HCT116 (cell line): ENCODE data around the gene FBXO30. TPM values are rescaled to one million over a fixed set of nuclear protein-coding genes. Genes with fewer than 3 reads are reported as not detected.

ENCODE experiments used
- ATAC-seq: fragments of 200-7000 bp; cut with Tn5 transposase; 2 replicates; pipeline ENCODE4 v1.9.1; 2020; ENCODE audit warnings: mild to moderate bottlenecking, moderate library complexity
- BruUV-seq: library from RNA; stranded (reverse); fragments of 400-500 nt; replicated peaks from 2 replicates; lab custom pipeline; 2021; lab: Mats Ljungman, UMichigan
- CTCF ChIA-PET: fragments of 300-600 bp; sonication (Branson Sonifier 250); formaldehyde crosslinking; loops from one replicate; lab custom pipeline; 2021; ENCODE audit warnings: antibody characterized with exemption; lab: Charles Lee
- POLR2A ChIA-PET: fragments of 300-600, 350-600 bp; sonication (Branson Sonifier 250); formaldehyde crosslinking; loops from one replicate; lab custom pipeline; 2021; ENCODE audit warnings: antibody characterized with exemption; lab: Charles Lee
- RAD21 ChIA-PET, 2 experiments: fragments of 300-600 bp; sonication (Branson Sonifier 250); formaldehyde crosslinking; loops; one replicate each; lab custom pipeline; 2023; ENCODE audit warnings: low total read pairs in 2 of 2; ENCODE audit not compliant: uncharacterized antibody in 2 of 2, unreplicated experiment in 2 of 2, low non-redundant PET in 1 of 2; lab: Charles Lee
- DNase-seq: peaks from one replicate; pipeline ENCODE4 v3.0.0-alpha.2; 2010; ENCODE audit warnings: low read depth, low spot score
- H2AFZ ChIP-seq: fragments of 200-600 bp; shearing (Covaris generic), sonication (generic); 2 replicates; pipeline ENCODE4 v1.6.1; 2017; ENCODE audit warnings: low read depth, mixed run types, mixed read lengths, antibody characterized with exemption, low read length; ENCODE audit not compliant: poor library complexity, severe bottlenecking
- H3K27ac ChIP-seq: 2 replicates; pipeline ENCODE4 v1.5.1; 2012; ENCODE audit warnings: low read depth, low read length
- H3K27me3 ChIP-seq: fragments of 200-600 bp; sonication (generic); 2 replicates; pipeline ENCODE4 v1.6.1; 2016; ENCODE audit warnings: mixed run types, low read length, mixed read lengths; ENCODE audit not compliant: insufficient read depth
- H3K36me3 ChIP-seq, 2 experiments: fragments of 200-500 bp in 1 of 2; fragments of 200-600 bp in 1 of 2; sonication (Bioruptor generic) in 1 of 2; sonication (generic) in 1 of 2; 2 replicates each; pipeline versions ENCODE4 v1.5.1 to v1.6.1; 2014 to 2016; ENCODE audit warnings: low read length in 2 of 2, inconsistent platforms in 1 of 2, mixed read lengths in 1 of 2, mixed run types in 1 of 2; ENCODE audit not compliant: insufficient read depth in 2 of 2, control insufficient read depth in 1 of 2
- H3K4me1 ChIP-seq, 2 experiments: fragments of 200-600 bp in 1 of 2; sonication (generic) in 1 of 2; 2 replicates each; pipeline versions ENCODE4 v1.5.1 to v1.6.1; 2012 to 2017; ENCODE audit warnings: low read length in 2 of 2, inconsistent platforms in 1 of 2, mild to moderate bottlenecking in 1 of 2, mixed read lengths in 1 of 2, mixed run types in 1 of 2, moderate library complexity in 1 of 2; ENCODE audit not compliant: insufficient read depth in 2 of 2, control insufficient read depth in 1 of 2
- H3K4me2 ChIP-seq: fragments of 200-600 bp; sonication (generic); 2 replicates; pipeline ENCODE4 v1.6.1; 2017; ENCODE audit warnings: mixed run types, low read length, mixed read lengths
- H3K4me3 ChIP-seq, 2 experiments: fragments of 200-600 bp in 1 of 2; sonication (generic) in 1 of 2; replicated peaks in 1 of 2; 2 replicates each; pipeline ENCODE4 v1.5.1; 2011 to 2016; ENCODE audit warnings: low read length in 2 of 2, control low read depth in 1 of 2, low read depth in 1 of 2, mild to moderate bottlenecking in 1 of 2, mixed read lengths in 1 of 2, mixed run types in 1 of 2
- H3K79me2 ChIP-seq: fragments of 200-600 bp; sonication (generic); 2 replicates; pipeline ENCODE4 v1.6.1; 2017; ENCODE audit warnings: mild to moderate bottlenecking, mixed run types, low read length, moderate library complexity, mixed read lengths; ENCODE audit not compliant: insufficient read depth
- H3K9ac ChIP-seq: fragments of 200-600 bp; sonication (generic); 2 replicates; pipeline ENCODE4 v1.6.1; 2016; ENCODE audit warnings: low read length, mixed read lengths
- H3K9me2 ChIP-seq: fragments of 200-600 bp; sonication (generic), shearing (Covaris generic); 2 replicates; pipeline ENCODE4 v1.6.1; 2017; ENCODE audit warnings: mixed run types, mild to moderate bottlenecking, moderate library complexity; ENCODE audit not compliant: insufficient read depth
- H3K9me3 ChIP-seq, 2 experiments: fragments of 200-500 bp in 1 of 2; fragments of 200-600 bp in 1 of 2; sonication (Bioruptor generic) in 1 of 2; sonication (generic) in 1 of 2; 2 replicates each; pipeline ENCODE4 v1.6.1; 2014 to 2017; ENCODE audit warnings: low read length in 2 of 2, mixed read lengths in 2 of 2, inconsistent platforms in 1 of 2, low read depth in 1 of 2, mild to moderate bottlenecking in 1 of 2, mixed run types in 1 of 2, moderate library complexity in 1 of 2; ENCODE audit not compliant: control insufficient read depth in 1 of 2, insufficient read depth in 1 of 2
- H4K20me1 ChIP-seq: fragments of 200-600 bp; sonication (generic), shearing (Covaris generic); 2 replicates; pipeline ENCODE4 v1.6.1; 2017; ENCODE audit warnings: mixed run types, mild to moderate bottlenecking, moderate library complexity; ENCODE audit not compliant: insufficient read depth
- intact Hi-C: fragments of 100-400 bp; cut with micrococcal nuclease; formaldehyde crosslinking; loops from 2 replicates; pipeline ENCODE4 v1.10.0; 2022
- total RNA-seq: library from RNA; stranded (reverse); gene quantifications from one replicate; pipeline ENCODE4 v1.2.1, GENCODE V29; 2021; ENCODE audit not compliant: unreplicated experiment
- TF ChIP-seq, protein P1 (sequence below): IDR thresholded peaks from 2 replicates; pipeline ENCODE4 v1.6.1; 2012

Gene FBXO30
- total RNA-seq, 1 experiment from 2014 or later = 9.1 TPM

- CTCF ChIA-PET = no interaction called here
- Histone ChIP-seq H3K4me1 (peaks cover 3% of the 10 kb centered on the region in 2 experiments), H3K36me3 (no peaks in the 10 kb centered on the region), H3K79me2 (no peaks in the 10 kb centered on the region), H3K27ac (no peak overlapping the region), H4K20me1 (no peaks in the 10 kb centered on the region), H3K9ac (no peak overlapping the region), H3K9me3 (no peaks in the 10 kb centered on the region), H3K4me3 (no peak overlapping the region), H3K27me3 (no peaks in the 10 kb centered on the region), H3K9me2 (no peaks in the 10 kb centered on the region; the same call in 1 of the 2 replicates), H2AFZ (no peak overlapping the region), H3K4me2 (no peak overlapping the region)
- ATAC-seq (no peak), DNase-seq (no peak)
- POLR2A ChIA-PET = no interaction called here
- no TSS peak for BruUV-seq
- intact Hi-C loops = no loop called here
- TF ChIP-seq, protein P1, sequence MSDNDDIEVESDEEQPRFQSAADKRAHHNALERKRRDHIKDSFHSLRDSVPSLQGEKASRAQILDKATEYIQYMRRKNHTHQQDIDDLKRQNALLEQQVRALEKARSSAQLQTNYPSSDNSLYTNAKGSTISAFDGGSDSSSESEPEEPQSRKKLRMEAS = no peak
- RAD21 ChIA-PET = no interaction called here
These were observed 70.0 kb downstream of the FBXO30 start for GRCh38 chr6:145744619-145745018.

Other genes with a start within 250 kb of the FBXO30 start
- 6.4 TPM for gene EPM2A, start 79.3 kb downstream of the FBXO30 start, total RNA-seq
- 10.2 TPM for gene SHPRH, start 149.6 kb upstream of the FBXO30 start, total RNA-seq
- gene GRM1, start 214.3 kb upstream of the FBXO30 start, total RNA-seq = not detected